GM21515 (cell line): ENCODE results near the gene GRIP2.

ENCODE experiments used
- ATAC-seq: cut with Tn5 transposase; IDR thresholded peaks from one replicate; pipeline ENCODE4 v1.9.1; 2021; ENCODE audit not compliant: unreplicated experiment

Gene GRIP2

DNA sequence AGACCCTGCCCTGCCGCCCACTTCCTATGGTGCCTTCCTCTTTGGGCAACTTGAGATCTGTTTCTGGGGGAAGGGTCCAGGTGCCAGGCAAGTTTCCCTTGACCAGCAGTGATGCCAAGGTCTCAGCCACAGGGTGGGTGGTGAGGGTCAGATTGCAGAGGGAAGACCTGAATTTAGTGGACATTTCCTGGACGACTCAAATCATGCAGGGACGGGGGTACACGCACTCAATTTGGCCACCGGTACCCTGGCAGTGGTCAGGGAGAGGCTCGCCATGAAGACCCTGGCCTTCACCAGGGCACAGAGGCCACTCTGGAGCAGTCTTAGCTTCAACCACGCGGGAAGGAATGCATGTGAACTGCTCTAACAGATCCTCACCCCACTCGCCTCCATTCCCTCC is 1.5 kb upstream of the GRIP2 start:
- no peak for ATAC-seq

DNA sequence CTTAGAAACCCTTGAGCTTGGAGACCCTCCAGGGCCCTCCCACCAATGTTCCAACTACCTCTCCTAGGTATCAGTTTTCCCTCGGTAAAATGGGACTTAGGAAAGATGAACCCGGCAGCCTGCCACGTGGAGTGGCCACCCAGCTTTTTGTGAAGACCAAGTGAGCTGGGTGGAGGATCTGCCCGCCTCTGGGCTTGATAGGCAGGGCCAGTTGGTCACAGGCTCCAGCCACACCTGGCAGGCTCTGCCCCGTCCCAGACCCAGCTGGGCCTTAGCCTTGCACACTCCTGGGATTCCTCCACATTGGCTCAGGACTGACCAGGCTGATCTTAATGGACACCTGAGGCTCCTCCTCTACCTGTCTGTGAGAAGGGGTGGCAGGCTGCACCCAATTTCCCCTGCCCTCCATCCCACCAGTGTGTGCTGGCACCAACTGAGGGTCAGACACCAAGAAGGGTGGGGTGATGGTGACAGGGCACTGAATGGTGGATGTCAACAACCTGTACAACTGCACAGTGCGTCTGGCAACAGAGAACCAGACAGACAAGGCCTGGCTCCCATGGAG is 761 bp upstream of the GRIP2 start:
- ATAC-seq: no peak

DNA sequence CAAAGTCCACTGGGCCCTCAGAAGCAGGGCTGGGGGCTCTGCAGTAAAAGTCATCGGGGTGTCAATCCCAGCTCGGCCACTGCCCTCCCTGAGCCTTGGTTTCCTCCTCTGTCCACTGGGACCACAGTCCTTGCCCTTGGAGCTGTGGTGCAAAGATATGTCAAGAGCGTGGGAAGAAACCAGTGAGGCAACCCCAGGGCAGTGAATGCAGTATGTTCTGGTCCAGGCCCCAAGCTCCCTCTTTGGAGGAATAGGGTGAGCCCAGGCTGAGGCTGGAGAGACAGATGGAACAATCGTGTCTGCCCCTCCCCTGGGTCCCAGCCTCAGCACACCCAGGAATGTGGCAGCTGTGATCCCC is 779 bp downstream of the GRIP2 start:
- ATAC-seq: no peak

DNA sequence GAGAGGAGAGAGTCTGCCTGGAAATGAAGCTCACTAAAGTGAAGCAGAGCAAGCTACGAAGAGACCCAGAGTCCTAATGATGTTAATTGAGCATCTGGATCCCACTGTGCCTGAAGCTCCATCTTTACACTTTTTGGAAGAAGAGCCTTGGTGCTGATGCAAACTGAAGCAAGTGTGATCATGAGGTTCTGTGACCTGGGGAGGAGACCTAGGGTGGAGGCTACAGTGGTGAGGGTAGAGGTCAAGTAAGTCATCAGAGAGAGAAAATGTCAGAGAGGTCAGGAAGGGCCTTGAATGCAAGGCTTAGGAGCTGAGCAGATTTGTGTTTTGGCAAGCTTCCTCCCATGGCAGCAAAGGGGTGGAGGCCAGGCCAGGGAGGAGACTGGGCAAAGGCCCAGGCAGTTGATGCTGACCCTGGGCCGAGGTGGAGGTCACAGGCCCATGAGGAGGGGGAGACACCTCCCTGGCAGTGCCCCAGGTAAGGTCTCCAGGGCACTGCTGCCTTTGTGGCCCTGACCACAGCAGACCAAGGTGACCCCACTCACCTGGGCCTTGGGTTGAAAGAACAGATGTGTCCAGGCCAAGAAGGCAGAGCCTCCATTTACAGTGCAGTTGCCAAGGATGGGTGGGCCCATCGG is 1.6 kb downstream of the GRIP2 start:
- ATAC-seq: no peak

DNA sequence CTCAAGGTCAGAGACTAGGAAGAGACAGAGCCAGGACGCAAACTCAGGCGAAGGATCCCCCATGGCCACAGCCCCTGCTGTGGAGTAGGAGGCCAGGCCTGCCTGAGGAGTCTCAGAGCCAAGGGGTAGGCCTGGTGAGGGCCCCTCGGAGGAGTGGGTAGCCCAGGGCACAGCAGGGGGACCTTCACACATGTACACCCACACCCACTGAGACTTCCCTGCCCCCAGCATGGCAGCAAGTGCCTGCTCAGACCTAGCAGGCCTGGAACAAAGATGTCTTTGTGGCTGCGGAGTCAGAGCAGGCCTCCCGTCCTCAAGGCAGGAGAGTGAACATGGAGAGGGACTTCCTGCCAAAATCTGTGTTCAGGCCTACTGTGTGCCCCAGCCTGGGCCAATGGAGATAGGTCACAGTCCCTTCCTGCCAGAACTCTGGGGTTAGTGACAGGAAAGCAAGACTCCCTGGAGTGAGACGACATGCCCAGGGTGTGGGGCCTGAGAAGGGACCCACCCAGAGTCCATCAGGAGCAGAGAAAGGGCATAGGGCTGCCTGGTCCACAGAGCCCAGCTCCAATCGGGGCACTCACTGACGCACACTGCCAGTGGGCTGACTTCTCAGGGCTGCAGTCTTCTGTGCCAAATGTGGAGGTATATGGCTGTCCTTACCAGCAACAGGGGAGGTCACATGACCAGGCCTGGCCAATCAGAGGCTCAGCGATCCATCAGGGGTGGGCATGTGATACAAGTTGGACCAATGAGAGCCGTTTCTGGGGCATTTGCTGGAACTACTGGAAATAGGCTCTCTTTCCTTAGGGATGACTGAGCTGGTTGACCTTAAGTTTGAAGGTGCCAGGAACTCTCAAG is 2.3 kb downstream of the GRIP2 start:
- no peak for ATAC-seq

DNA sequence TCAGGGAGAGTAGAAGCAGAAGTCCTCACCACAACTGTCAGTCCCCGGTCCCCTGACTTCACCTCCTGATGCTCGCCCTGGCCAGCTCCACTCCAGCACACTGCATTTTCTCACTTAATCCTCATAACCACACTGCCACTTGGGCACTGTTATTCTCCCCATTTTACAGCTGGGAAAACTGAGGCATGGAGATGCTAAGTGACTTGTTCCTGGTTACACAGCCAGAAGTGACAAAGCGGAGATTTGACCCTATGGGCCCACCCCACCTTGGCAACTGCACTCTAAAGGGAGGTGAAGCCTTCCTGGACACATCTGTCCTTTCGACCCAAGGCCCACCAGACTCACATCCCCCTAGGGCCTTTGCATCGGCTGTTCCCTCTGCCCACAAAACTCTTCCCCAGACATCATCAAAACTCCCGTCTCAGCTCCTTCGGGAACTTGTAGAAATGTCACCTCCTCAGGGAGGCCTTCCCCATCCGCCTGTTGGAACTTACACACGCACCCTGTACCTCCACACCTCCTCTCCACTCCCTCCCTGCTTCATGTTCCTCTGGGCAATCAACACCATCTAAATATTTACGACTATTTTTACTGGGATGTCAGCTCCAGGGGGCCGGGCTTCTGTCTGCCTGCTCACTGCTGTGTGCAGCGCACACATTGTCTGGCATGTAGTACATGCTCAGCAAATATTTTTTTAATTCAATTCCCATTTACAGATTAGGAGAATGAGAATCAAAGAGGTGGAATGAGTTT is 3.1 kb downstream of the GRIP2 start:
- ATAC-seq: no peak

DNA sequence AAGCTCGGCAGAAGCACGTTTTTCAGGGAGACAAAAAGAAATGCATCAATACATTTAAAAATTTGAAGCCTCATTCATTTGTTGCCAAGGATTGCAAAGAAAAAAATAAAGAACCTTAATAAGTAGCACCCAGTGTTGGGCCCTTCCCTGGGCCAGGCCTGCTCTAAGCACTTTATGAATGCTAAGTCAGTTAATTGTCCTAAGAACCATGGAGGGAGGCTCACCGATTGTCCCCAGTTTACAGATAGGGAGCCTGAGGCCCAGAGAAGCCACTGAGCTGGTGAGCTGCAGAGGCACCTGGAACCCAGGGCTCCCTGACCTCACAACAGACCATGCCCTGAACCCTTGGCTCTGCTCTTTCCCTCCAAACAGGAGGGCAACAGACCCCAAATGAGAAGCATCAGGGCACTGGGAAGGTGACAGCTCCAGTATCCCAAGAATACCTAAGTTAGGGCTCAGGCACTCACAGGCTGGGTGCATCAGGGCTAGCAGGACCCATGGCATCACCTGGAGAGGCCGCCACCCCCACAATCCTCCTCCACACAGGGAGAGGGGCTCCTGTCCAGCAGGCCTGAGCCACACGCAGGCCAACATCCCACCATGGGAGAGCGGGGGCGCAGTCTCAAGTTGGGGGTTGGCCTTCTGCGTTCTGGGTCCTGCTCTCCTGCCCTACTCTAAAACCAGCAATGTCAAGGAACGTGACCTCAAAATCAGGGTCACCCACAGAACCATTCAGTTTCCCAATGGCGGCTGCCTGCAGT is 3.9 kb downstream of the GRIP2 start:
- ATAC-seq: no peak

DNA sequence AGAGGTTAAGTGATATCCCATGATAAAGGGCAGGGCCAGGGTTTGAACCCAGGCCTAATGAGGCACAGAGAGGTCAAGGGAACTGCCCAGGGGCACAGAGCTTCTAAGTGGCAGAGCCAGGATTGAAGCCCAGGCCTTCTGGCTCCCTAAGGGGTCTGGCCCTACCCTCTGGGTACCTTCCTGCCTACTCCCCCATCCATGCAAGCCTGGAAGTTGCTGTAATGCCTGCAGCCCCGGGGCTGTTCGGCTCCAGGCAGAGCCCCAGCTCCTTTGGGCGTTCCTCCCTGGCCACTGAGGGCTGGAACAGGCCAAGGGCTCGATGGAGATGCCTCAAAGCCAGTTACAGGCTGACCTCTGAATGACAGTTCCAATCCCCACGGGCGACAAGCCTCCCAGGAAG is 4.5 kb downstream of the GRIP2 start:
- no peak for ATAC-seq

DNA sequence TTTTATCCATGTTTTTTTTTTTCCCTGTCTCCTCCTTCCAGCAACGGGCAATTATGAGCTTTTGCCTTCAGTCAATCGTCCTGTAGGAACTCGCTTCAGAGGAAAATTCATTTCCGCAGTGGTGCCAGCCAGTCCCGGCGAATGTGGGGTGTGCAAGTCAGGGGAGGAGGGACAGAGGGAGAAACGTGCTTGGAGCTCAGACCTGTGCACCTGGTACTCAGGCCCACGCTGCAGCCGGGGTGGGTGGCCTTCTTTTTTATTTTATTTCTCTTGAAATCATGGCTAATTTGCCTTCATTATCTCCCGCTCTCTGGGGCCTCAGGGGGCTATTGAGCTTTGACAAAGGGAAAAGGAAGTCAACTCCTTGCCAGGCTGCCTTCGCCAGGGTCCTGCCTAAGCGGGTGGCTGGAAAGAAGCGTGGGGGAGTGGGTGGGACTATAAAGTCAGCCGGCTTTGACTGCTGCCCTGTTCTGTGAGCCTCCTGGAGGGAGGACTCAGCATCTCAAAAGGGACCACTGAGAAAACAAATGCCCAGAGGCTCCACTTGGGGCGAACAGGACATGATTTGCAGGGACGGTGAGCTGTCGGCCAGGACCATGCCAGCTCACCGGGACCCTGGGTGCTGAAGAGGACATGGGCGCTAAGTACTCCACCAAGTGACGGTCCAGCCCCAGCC is 5.5 kb downstream of the GRIP2 start:
- ATAC-seq: no peak

DNA sequence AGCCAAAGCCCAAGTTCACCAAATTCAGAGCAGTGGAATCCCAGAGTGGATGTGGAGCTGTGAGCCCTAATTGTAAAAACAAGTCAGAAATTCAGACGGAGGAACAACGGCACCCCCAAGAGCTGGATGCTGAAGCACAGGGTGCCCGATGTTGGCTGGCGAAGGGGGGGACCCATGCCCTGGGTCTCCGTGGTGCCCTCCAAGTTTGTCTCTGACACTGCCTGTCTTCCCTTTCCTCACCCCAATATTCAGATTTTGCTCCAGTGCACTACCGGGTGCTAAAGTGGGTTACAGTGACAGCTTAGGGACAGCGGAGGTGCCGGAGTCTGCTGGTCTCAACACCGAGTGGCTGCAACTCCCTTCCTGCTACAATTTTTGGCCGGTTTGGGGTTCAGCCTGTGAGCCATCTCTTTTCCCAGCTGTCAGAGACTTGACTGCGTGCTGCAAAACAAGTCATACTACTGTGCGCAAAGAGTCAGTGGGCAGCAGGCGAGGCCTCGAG is 6.6 kb downstream of the GRIP2 start:
- no peak for ATAC-seq

DNA sequence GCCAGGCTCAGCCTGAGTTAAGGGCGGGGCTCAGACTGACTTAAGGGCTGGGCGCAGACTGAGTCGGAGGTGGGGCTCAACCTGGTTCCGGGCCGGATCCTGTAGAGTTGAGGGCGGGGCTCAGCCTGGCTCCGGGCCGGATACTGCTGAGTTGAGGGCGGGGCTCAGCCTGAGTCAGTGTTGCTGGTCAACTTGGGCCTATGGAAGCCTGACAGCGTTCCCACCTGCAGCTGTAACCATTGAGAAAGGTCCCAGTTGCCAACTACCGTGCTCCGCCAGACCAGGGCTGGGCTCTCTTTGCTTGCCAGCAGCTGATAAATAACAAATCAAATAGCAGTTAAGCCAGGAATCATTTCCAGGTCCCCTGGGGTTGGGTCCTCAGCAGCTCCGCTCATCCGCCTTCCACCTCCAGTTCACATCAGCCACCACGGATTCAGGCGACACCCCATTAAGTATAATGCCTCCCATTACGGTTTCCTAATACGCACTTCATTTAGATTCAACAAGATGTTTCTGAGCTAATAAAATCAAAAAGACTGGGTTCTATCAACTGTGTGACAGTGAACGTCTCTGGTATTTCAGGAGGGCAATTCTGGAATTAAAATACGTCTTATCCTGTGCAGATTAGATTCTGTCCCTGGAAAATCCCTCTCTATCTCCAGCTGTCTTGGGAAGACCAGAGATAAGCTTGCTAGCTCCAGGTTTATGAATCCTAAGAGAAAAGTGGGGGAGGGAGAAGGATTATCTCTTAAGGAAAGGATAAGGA is 7.3 kb downstream of the GRIP2 start:
- ATAC-seq: no peak

DNA sequence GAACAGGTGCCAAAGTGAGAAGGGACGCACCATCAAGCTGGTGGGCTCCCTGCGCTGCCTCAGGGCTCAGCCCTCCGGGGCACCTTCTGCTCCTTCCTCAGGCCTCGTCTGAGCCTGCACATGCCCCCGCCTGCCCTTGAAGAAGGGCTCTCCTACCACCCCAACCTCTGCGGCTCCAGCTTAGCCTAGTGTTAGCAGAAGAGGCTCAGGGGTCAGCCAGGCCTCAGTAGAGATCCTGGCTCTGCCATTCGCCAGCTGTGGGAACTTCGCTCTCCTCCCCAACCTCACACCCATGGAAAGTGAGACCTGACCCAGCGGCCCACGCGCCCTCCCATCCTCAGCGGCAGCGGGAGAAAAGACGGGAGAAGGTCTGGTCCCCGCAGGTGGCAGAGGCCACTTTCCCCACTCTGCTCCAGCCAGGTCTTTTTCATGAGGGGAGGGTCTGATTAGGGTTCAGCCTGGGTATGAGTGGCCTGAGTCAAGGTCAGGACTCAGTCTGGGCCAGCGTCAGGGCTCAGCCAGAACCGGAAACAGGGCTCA is 8.2 kb downstream of the GRIP2 start:
- no peak for ATAC-seq

DNA sequence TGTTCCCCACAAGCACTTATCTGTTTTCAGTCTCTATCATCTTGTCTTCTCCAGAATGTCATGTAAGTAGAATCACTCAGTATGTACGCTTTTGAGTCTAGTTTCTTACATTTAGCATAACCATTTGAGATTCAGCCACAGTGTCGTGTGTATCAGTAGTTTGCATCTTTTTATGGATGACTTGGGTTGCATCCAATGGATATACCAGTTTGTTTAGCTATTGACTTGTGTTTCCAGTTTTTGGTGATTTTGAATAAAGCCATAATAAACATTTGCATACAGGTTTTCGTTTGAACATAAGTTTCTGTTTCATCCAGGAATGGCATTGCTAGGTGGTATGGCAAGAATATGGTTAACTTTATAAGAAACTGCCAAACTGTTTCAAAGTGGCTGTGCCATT is 12.1 kb downstream of the GRIP2 start:
- ATAC-seq: no peak

DNA sequence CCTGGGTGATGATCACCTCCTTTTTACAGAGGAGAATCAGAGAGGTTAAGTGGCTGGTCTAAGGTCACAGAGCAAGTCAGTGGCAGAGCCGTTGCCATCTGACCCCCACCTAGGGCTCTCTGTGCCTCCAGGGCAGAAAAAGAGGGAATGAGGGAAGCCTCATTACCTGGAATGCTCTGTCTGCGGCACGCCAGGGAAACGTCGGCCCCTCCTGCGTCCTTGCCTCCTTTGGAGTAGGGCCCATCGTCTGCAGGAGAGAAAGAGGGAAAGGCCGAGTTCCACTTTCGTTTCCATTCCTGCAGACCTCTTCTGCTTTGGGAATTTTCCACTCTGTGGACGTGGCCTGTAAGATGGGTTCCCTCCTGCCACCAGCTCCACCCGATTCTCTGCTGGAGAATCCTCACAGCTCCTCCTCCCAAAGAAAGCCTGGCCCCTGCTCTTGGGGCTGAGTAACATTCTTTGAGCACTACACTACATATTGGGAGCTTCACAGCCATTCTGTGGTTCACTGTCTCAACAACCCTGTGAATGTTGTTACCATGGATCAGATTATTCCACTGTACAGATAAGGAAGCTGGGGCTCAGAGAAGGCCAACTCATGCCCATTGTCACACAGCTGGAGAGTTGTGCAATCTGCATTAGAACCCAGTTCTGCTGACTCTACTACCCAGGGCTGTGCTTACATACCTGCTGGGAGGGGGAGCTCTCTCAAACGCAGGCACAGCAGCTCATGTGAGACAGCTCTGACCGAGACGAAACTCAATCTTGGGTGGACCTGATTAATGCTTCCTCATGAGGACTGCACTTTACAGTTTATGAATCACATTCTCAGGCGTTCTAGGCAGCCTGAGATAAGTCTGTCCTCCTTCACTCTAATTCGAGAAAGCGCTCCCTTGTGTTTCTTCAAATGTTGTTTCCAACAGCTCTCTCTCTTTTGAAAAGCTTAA is 14.2 kb downstream of the GRIP2 start:
- ATAC-seq: no peak

DNA sequence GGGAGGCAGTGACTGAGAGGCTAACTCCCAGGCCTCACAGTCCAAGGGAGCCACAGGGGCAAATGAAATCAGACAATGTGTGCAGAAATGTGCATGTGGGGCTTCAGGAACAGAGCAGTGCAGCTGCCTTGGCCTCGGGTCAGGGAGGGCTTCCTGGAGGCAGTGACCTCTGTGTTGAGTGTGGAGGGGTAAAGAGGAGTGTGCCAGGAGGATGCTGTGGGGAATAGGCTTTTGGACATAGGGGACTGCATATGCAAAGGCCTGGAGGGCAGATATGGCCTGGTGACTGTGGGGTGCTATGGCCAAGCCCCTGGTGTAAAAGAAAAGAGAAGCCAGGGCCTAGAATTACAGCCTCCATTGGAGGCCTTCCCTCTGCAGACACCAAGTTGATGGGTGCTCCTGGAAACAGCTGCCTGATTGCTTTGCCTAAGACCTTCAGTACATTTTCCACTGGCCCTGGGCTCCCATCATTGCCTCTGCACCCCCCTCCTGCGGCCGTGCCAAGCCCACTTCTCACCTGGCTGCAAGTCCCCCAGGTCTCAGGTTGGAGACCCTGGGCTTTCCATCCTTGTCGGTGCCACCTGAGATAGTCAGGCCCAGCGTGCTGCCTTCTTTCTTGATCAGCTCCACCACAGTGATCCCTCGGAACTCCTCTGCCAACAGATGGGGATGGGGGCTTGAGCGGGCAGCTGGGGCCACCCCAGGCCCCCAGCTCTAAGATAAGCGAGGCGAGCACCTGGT is 15.1 kb downstream of the GRIP2 start:
- ATAC-seq: no peak

DNA sequence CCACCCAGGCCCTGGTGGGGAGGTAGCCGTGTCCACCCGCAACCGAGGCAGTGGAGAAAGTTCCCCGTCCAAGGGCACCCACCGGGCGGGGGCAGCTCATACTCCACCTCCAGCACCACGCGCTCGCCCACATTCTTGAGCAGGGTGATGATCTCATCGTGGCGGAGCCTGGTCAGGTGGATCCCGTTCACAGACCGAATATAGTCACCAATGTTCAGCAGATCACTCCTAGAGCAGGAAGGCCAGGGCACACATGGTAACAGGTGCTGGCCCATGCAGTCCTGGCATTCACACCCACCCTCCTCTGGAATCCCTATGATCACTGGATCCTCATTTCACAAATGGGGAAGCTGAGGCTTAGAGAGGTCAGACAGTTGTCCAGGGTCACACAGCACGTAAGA is 15.8 kb downstream of the GRIP2 start:
- no peak for ATAC-seq

DNA sequence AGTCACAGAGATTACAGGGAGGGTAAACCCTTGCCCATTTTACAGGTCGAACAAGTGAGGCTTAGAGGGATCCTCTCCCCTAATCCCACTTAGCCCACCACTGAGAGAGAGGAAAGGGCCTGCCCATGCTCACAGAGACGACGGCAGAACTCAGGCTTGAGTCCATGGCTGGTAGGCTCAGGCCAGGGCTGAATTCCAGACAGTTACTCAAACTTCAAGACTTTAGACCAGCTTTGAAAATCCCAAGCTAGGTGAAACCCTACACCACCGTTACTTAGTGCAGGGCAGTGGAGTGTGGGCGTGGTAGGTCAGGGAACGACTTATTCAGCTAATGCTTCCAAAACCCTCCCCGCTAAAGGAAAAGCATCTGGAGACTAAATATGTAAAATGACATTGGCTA is 16.4 kb downstream of the GRIP2 start:
- ATAC-seq: no peak
